ENCODE data around the gene COX17.

COX17 gene

DNA sequence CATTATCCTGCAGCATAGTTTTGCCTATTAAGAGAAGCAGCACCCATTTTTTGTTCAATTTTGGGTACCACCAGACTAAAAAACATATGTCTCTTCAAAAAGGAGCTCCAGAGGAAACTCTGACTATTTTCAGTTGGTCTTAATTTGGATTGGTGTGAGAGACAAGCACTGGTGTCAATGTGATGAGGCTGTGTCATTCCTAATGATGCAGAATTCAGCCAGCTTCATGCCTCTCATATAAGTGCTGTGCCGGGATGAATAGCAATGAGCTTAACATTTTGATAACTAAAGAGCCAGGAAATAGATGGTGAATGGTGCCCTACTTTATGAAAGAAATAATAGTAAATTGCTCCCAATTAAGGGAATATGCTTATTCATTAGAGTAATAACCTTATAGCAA lies 32.7 kb downstream of the COX17 start:
- Histone ChIP-seq H3F3A (ENCODE audit: insufficient read depth) (no peaks in the 10 kb centered on the region), H4K20me1 (ENCODE audit: low read depth, low read length) (no peaks in the 10 kb centered on the region), H3K9ac (ENCODE audit: low read length) (no peak overlapping the region), H3K79me2 (ENCODE audit: insufficient read depth, low read length) (no peaks in the 10 kb centered on the region), H3K27ac (ENCODE audit: low read depth, low read length) (no peak overlapping the region), H3K36me3 (ENCODE audit: low read length) (no peaks in the 10 kb centered on the region), H3K4me2 (ENCODE audit: low read depth, low read length, poor library complexity, severe bottlenecking) (no peak overlapping the region), H3K27me3 (ENCODE audit: low read length) (no peaks in the 10 kb centered on the region), H3K4me3 (ENCODE audit: insufficient read depth, low read length, poor library complexity, severe bottlenecking) (no peak overlapping the region), H3K9me3 (ENCODE audit: insufficient read depth, low read length) (no peaks in the 10 kb centered on the region), H2AFZ (ENCODE audit: low read depth, low read length, severe bottlenecking) (no peak overlapping the region), H3K9me2 (replicated peaks; ENCODE audit: insufficient read depth, low read length) (no peaks in the 10 kb centered on the region)
- TF ChIP-seq EZH2phosphoT487 (conservative IDR thresholded peaks at IDR 0.05; ENCODE audit: low read length): no peak
- TF ChIP-seq, protein P1, sequence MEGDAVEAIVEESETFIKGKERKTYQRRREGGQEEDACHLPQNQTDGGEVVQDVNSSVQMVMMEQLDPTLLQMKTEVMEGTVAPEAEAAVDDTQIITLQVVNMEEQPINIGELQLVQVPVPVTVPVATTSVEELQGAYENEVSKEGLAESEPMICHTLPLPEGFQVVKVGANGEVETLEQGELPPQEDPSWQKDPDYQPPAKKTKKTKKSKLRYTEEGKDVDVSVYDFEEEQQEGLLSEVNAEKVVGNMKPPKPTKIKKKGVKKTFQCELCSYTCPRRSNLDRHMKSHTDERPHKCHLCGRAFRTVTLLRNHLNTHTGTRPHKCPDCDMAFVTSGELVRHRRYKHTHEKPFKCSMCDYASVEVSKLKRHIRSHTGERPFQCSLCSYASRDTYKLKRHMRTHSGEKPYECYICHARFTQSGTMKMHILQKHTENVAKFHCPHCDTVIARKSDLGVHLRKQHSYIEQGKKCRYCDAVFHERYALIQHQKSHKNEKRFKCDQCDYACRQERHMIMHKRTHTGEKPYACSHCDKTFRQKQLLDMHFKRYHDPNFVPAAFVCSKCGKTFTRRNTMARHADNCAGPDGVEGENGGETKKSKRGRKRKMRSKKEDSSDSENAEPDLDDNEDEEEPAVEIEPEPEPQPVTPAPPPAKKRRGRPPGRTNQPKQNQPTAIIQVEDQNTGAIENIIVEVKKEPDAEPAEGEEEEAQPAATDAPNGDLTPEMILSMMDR (IDR thresholded peaks at IDR 0.05; ENCODE audit: insufficient read depth, low read length, poor library complexity, severe bottlenecking): no peak

DNA sequence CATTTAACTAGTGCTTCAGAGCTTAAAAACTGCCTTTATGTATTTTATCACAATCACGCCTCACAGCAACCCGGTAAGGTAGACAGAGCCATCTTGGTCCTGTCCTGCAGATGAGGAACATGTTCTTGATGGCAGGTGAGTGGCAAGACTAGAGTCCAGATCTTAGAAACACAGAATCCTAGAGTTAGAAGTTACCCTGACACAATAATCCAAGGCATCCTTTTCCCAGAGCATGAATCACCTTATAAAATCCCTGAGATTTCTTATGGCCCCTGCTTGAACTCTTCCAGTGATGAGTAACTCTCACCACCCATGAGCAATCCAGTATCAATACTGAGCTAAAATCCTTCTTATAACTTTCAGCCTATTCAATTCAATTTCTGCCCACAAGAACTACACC lies 33.7 kb downstream of the COX17 start:
- H3F3A ChIP-seq (ENCODE audit: insufficient read depth): no peaks in the 10 kb centered on the region
- H3K9me2 ChIP-seq (replicated peaks; ENCODE audit: insufficient read depth, low read length): no peaks in the 10 kb centered on the region
- H3K9ac ChIP-seq (ENCODE audit: low read length): no peak overlapping the region
- no peak overlapping the region for H3K27ac ChIP-seq (ENCODE audit: low read depth, low read length)
- H2AFZ ChIP-seq (ENCODE audit: low read depth, low read length, severe bottlenecking): no peak overlapping the region
- TF ChIP-seq, protein P1 (IDR thresholded peaks at IDR 0.05; ENCODE audit: insufficient read depth, low read length, poor library complexity, severe bottlenecking): no peak
- TF ChIP-seq EZH2phosphoT487 (conservative IDR thresholded peaks at IDR 0.05; ENCODE audit: low read length): no peak
- H3K4me2 ChIP-seq (ENCODE audit: low read depth, low read length, poor library complexity, severe bottlenecking): no peak overlapping the region
- no peaks in the 10 kb centered on the region for H4K20me1 ChIP-seq (ENCODE audit: low read depth, low read length)
- H3K79me2 ChIP-seq (ENCODE audit: insufficient read depth, low read length): no peaks in the 10 kb centered on the region
- H3K36me3 ChIP-seq (ENCODE audit: low read length): no peaks in the 10 kb centered on the region
- no peaks in the 10 kb centered on the region for H3K9me3 ChIP-seq (ENCODE audit: insufficient read depth, low read length)
- H3K4me3 ChIP-seq (ENCODE audit: insufficient read depth, low read length, poor library complexity, severe bottlenecking): no peak overlapping the region
- H3K27me3 ChIP-seq (ENCODE audit: low read length): no peaks in the 10 kb centered on the region

DNA sequence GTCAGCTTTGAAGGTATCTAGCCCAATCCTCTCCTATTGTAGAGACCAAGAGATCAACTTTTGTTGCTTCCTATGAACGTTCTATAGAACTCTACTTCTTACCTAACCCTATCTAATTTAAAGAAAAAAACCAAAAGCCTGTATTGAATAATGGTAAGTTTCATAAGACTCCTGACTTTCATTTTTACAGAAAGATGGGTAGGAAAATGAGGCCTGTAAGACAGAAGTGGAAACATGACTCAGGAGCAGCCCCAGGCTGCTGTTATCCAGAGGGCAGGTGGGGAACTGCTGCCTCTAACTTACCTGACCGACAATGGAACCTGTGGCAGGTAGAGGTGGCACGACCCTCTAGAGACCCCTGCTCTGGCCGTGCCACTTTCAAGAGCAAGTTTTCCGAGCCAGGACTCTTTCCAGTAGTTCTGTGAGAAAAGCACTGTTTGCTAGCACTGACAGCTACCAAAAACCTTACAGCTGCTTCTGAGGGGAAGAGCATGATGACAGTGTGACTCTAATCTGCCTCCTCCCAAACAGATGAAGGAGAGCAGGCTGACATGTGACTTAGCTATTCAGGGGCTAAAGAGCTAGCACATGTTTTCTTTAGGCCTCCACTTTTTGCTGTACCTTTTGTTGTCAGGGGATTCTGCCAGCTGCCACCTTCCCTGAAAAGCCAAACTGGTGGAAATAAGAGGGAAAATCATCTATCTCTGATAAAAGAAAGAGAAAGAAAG lies 34.3 kb downstream of the COX17 start:
- H3F3A ChIP-seq (ENCODE audit: insufficient read depth): no peaks in the 10 kb centered on the region
- no peaks in the 10 kb centered on the region for H3K9me2 ChIP-seq (replicated peaks; ENCODE audit: insufficient read depth, low read length)
- no peak overlapping the region for H2AFZ ChIP-seq (ENCODE audit: low read depth, low read length, severe bottlenecking)
- H3K27ac ChIP-seq (ENCODE audit: low read depth, low read length): no peak overlapping the region
- no peak overlapping the region for H3K9ac ChIP-seq (ENCODE audit: low read length)
- no peaks in the 10 kb centered on the region for H3K79me2 ChIP-seq (ENCODE audit: insufficient read depth, low read length)
- no peaks in the 10 kb centered on the region for H3K36me3 ChIP-seq (ENCODE audit: low read length)
- H3K27me3 ChIP-seq (ENCODE audit: low read length): no peaks in the 10 kb centered on the region
- no peak overlapping the region for H3K4me3 ChIP-seq (ENCODE audit: insufficient read depth, low read length, poor library complexity, severe bottlenecking)
- no peaks in the 10 kb centered on the region for H4K20me1 ChIP-seq (ENCODE audit: low read depth, low read length)
- H3K9me3 ChIP-seq (ENCODE audit: insufficient read depth, low read length): no peaks in the 10 kb centered on the region
- TF ChIP-seq, protein P1 (IDR thresholded peaks at IDR 0.05; ENCODE audit: insufficient read depth, low read length, poor library complexity, severe bottlenecking): no peak
- no peak for TF ChIP-seq EZH2phosphoT487 (conservative IDR thresholded peaks at IDR 0.05; ENCODE audit: low read length)
- H3K4me2 ChIP-seq (ENCODE audit: low read depth, low read length, poor library complexity, severe bottlenecking): no peak overlapping the region
